GM18907 (cell line): ENCODE data around the gene PSMD14.
"Not testable (repeated sequence)": the region's sequence is repeated elsewhere in the genome, so short reads cannot be mapped to it uniquely, and the experiment has no call there.

Source experiments
- ATAC-seq: cut with Tn5 transposase; IDR thresholded peaks from one replicate; pipeline ENCODE4 v1.9.1; 2021; ENCODE audit warnings: mild to moderate bottlenecking, moderate library complexity; ENCODE audit not compliant: unreplicated experiment

The PSMD14 gene

DNA sequence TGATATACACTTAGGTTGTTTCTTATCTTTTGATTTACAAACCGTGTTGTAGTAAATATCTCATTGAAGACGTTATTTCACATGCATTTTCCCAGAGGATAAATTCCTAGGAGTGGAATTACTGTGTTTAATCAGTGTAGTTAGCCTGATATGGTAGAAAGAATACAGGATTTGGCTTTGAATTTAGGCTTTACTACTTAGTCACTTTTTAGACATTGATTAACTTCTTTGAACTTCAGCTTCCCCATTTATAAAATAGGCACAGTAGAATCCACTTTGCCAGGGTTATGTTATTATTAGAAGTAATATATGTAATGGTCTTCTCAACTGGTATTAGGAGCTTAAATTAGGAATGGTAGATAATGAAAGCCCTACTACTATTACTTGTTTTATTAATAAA, 27.4 kb downstream of the PSMD14 start:
- ATAC-seq: peak; percentile 57

DNA sequence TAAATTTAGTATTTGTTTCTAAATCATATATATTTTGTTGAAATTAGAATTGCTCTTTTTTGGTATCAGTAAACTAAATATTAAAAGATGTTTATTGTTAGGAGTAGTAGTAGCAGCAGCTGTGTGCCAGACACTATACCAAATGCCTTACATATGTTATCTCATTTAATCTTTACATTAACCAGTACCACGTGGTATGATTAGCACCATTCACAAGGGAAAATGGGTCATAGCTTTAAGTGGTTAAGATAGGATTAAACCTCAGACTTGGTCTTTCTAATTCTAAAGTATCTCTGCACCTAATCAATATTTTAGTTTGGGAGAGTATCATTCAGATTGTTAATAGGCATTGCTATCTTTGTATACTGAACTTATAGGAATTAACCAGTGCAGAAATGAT, 29.0 kb downstream of the PSMD14 start:
- ATAC-seq: no peak

DNA sequence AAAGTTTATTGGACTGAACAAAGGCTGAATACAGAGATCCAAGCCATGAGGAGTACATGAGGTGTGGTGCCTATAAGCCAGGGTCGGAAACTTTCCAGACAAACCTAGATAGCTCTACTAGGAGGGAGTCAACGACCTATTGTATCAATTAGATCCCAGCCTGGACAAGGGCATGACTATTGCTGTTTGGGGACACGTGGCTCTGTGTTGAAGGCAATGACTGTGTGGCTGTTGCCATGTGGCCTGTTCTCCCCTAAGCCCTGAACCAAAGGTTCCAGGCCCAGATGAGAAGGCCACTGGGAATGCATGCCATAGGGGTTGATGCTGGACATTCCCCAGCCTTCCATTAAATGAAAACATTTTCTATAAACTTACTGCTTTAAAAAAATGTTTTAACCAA, 31.3 kb downstream of the PSMD14 start:
- ATAC-seq: not testable (repeated sequence)

GRCh38 chr2:161340930-161341413, 32.7 kb downstream of the PSMD14 start:
- not testable (repeated sequence) for ATAC-seq

GRCh38 chr2:161343235-161343634, 35.0 kb downstream of the PSMD14 start:
- no peak for ATAC-seq

GRCh38 chr2:161344692-161345091, 36.5 kb downstream of the PSMD14 start:
- no peak for ATAC-seq

GRCh38 chr2:161351678-161352077, 43.5 kb downstream of the PSMD14 start:
- no peak for ATAC-seq

DNA sequence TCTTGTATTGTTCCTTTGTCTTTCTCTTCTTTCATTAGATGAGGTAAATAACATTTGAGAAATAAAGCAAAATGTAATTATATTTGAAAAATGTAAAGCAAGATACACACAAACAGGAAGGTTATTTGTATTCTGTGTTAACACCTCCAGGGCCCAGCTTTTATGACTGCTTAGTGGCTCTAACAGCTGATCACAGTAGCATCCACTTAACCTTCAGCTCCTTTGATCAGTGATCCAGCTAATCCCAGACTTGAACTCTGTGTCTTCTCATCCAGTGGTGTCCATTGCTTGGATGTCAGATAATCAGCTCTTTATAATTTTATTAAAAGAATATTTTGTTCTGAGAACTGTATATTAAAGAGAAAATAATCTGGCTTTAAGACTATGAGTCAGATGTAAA, 44.5 kb downstream of the PSMD14 start:
- ATAC-seq: no peak

- ATAC-seq: no peak
These were observed 45.3 kb downstream of the PSMD14 start for GRCh38 chr2:161353543-161353942.

- no peak for ATAC-seq
These were observed 45.9 kb downstream of the PSMD14 start for GRCh38 chr2:161354106-161354505.

GRCh38 chr2:161355106-161355505, 46.9 kb downstream of the PSMD14 start:
- no peak for ATAC-seq

- no peak for ATAC-seq
These were observed 47.8 kb downstream of the PSMD14 start for GRCh38 chr2:161355983-161356382.

GRCh38 chr2:161357097-161357496, 48.9 kb downstream of the PSMD14 start:
- no peak for ATAC-seq

DNA sequence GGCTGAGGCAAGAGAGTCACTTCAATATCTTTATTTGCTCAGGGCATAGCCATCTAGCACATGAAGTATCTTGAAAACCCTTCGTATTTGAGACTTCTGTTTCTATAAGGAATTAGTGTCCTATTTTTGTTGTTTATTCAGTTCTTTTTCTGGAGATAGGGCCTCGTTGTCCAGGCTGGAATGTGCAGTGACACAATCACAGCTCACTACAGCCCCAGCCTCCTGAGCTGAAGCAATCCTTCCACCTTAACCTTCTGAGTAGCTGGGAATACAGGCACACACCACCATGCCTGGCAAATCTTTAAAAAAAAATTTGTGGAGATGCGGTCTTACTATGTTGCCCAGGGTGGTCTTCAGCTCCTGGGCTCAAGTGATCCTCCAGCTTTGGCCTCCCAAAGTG, 50.6 kb downstream of the PSMD14 start:
- no peak for ATAC-seq

- not testable (repeated sequence) for ATAC-seq
These were observed 52.0 kb downstream of the PSMD14 start for GRCh38 chr2:161360095-161360654.

GRCh38 chr2:161362568-161363166, 54.4 kb downstream of the PSMD14 start:
- no peak for ATAC-seq

- no peak for ATAC-seq
These were observed 59.5 kb downstream of the PSMD14 start for GRCh38 chr2:161367675-161368074.

DNA sequence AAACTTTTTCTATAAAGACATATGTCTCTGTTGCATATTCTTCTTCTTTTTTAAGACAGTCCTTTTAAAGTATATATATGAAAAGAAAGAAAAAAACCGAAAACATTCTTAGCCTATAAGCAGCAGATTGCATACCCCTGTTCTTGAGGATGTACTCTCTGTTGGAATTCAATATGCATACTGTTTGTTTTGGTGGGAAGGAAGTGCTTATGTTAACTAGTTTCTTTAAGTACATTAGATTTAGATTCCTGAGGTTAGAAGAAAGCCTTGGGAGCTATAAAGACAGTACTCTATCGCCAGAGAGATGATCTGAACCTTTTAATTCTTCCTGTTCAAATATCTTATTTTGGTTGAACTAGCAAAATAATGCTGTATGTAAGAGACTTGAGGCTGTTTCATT, 61.1 kb downstream of the PSMD14 start:
- no peak for ATAC-seq

DNA sequence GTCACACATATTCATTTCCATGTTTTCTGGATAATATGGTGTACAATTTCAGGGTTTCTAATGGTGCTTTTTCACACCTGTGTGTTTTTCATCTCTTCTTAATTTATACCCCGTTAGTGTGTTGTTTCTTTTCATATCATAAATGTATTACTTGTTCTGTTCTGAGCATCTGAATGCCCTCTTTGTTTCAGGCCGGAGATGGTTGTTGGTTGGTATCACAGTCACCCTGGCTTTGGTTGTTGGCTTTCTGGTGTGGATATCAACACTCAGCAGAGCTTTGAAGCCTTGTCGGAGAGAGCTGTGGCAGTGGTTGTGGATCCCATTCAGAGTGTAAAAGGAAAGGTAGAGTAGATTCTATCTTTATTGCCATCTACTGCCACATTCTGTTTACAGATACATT, 62.8 kb downstream of the PSMD14 start:
- no peak for ATAC-seq

- no peak for ATAC-seq
These were observed 63.6 kb downstream of the PSMD14 start for GRCh38 chr2:161371869-161372268.

GRCh38 chr2:161373942-161374341, 65.7 kb downstream of the PSMD14 start:
- no peak for ATAC-seq

DNA sequence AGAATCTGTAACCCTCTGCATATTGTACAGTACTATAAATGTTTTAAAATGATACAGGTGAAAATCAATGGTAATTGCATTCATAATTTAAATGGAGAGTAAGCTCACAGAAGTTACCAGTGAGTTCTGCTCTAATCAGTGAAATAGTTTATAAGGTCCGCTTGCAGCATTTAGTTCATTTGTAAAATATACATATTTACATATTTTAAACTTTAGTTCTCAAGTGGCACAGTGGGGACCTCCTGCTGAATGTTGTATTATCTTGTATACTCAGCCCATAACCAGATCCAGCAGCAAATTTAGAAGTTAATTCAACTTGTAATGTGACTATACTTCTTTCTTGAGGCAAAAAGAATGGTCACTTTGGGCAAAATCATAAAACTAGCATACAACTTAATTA, 66.2 kb downstream of the PSMD14 start:
- ATAC-seq: no peak

- no peak for ATAC-seq
These were observed 71.5 kb downstream of the PSMD14 start for GRCh38 chr2:161379740-161380139.
